Measurements from ENCODE around the gene VWA3A.

DNA sequence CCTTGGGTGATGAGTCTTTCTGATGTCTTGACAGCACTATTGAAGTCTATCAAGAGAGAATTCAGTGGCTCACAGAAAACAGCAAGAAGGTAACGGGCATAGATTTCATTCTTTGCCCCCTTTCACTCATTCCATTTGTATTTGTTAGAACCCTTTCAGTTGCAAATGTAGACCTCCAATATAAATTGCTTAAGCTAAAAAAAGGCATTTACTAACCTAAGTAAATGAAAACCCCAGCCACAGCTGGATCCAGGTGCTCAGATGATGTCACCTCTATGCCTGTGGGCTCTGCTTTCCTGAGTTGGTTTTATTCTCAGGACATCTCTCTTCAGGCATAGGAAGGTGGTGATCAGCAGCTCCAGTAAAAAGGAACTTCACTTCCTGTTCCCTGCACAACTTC is 11.1 kb downstream of the VWA3A start:
- TF ChIP-seq POLR2AphosphoS5 (IDR thresholded peaks at IDR 0.05; ENCODE audit: low read depth) (no peak), CTCF (conservative IDR thresholded peaks at IDR 0.05; ENCODE audit: low read depth in 2 of 2) (no peak)
